HepG2 (cell line): Measurements from ENCODE around the gene TTC31. TPM values are rescaled to one million over a fixed set of nuclear protein-coding genes. Genes with fewer than 3 reads are reported as not detected.
A peak's percentile ranks its signal among the peaks of the same experiment; 100 is the strongest.

Source experiments
- ATM ChIP-seq: fragments of 450-650 bp; IDR thresholded peaks from 2 replicates; pipeline ENCODE4 v1.7.1; 2017; ENCODE audit warnings: mild to moderate bottlenecking, borderline replicate concordance
- BORCS8-MEF2B ChIP-seq: sonication (generic); formaldehyde crosslinking; IDR thresholded peaks from 2 replicates; pipeline ENCODE4 v1.8.0; 2022; ENCODE audit warnings: mild to moderate bottlenecking, missing genetic modification reagents
- CREB3 ChIP-seq: sonication (generic); formaldehyde crosslinking; IDR thresholded peaks from 2 replicates; pipeline ENCODE4 v1.5.0; 2020; ENCODE audit warnings: missing genetic modification reagents
- FOXC1 ChIP-seq: sonication (generic); formaldehyde crosslinking; IDR thresholded peaks from 2 replicates; pipeline ENCODE4 v1.8.0; 2022; ENCODE audit warnings: mild to moderate bottlenecking, missing genetic modification reagents, borderline replicate concordance
- LCORL ChIP-seq, 2 experiments: fragments of 450-650 bp in 1 of 2; sonication (generic) in 1 of 2; formaldehyde crosslinking in 1 of 2; IDR thresholded peaks; 2 replicates each; pipeline versions ENCODE4 v1.5.0 to v1.6.1; 2017 to 2020; ENCODE audit warnings: antibody characterized with exemption in 1 of 2, missing genetic modification reagents in 1 of 2
- MLXIP ChIP-seq: sonication (generic); formaldehyde crosslinking; IDR thresholded peaks from 2 replicates; pipeline ENCODE4 v1.9.0; 2021; ENCODE audit warnings: missing genetic modification reagents, borderline replicate concordance
- POGZ ChIP-seq: sonication (generic); formaldehyde crosslinking; IDR thresholded peaks from 2 replicates; pipeline ENCODE4 v1.4.0; 2020; ENCODE audit warnings: mild to moderate bottlenecking, missing genetic modification reagents
- REXO4 ChIP-seq: sonication (generic); formaldehyde crosslinking; IDR thresholded peaks from 2 replicates; pipeline ENCODE4 v1.8.0; 2022; ENCODE audit warnings: missing genetic modification reagents, mild to moderate bottlenecking, borderline replicate concordance
- RFX5 ChIP-seq: IDR thresholded peaks from 2 replicates; pipeline ENCODE4 v1.6.1; 2011; ENCODE audit warnings: low read depth, low read length, improper control_type of control experiment
- TBL1XR1 ChIP-seq: fragments of 150-350 bp; IDR thresholded peaks from 2 replicates; pipeline ENCODE4 v1.6.1; 2014; ENCODE audit warnings: borderline replicate concordance, low read length; ENCODE audit not compliant: partially characterized antibody
- TCF12 ChIP-seq, 2 experiments: fragments of 450-650 bp in 1 of 2; sonication (generic) in 1 of 2; formaldehyde crosslinking in 1 of 2; IDR thresholded peaks; 2 replicates each; pipeline versions ENCODE4 v1.6.1 to v1.8.0; 2017 to 2022; ENCODE audit warnings: antibody characterized with exemption in 1 of 2, mild to moderate bottlenecking in 1 of 2, missing genetic modification reagents in 1 of 2, moderate library complexity in 1 of 2
- ZHX2 ChIP-seq, 2 experiments: sonication (generic) in 1 of 2; formaldehyde crosslinking in 1 of 2; IDR thresholded peaks; 2 replicates each; pipeline versions ENCODE4 v1.6.1 to v1.9.0; 2014 to 2022; ENCODE audit warnings: antibody characterized with exemption in 1 of 2, borderline replicate concordance in 1 of 2, inconsistent platforms in 1 of 2, low read depth in 1 of 2, missing genetic modification reagents in 1 of 2
- ZNF160 ChIP-seq: sonication (generic); formaldehyde crosslinking; IDR thresholded peaks from 2 replicates; pipeline ENCODE4 v1.8.0; 2022; ENCODE audit warnings: mild to moderate bottlenecking, inconsistent platforms, missing genetic modification reagents
- ZNF414 ChIP-seq: sonication (generic); formaldehyde crosslinking; IDR thresholded peaks from 2 replicates; pipeline ENCODE4 v1.5.0; 2020; ENCODE audit warnings: missing genetic modification reagents
- ZNF446 ChIP-seq: sonication (generic); formaldehyde crosslinking; IDR thresholded peaks from 2 replicates; pipeline ENCODE4 v1.5.0; 2020; ENCODE audit warnings: mild to moderate bottlenecking, missing genetic modification reagents
- ZNF572 ChIP-seq: sonication (generic); formaldehyde crosslinking; IDR thresholded peaks from 2 replicates; pipeline ENCODE4 v1.5.1; 2020; ENCODE audit warnings: mild to moderate bottlenecking, missing genetic modification reagents
- ZNF652 ChIP-seq: IDR thresholded peaks from 2 replicates; pipeline ENCODE4 v1.6.1; 2016; ENCODE audit warnings: low read depth, borderline replicate concordance
- polyA plus RNA-seq, 8 experiments: library from polyadenylated mRNA; depleted of rRNA in 3 of 8; stranded (reverse) in 7 of 8; unstranded in 1 of 8; fragments of >200 nt; fragmentation: Illumina TruSeq in 4 of 8; extraction: Trizol in 4 of 8; gene quantifications; 2 replicates each; pipeline versions ENCODE4 v1.2.1 to v1.2.3, GENCODE V29; 2011 to 2016; ENCODE audit warnings: low read depth in 4 of 8, missing spikeins in 1 of 8, mixed read lengths in 1 of 8; ENCODE audit not compliant: insufficient read depth in 1 of 8
- total RNA-seq, 5 experiments: library from RNA; depleted of rRNA; stranded (reverse); fragments of >200 nt; fragmentation: Illumina TruSeq; extraction: Trizol; gene quantifications; 2 replicates each; pipeline ENCODE4 v1.2.3, GENCODE V29; 2016; ENCODE audit warnings: low read depth in 1 of 5

Gene TTC31
- total and polyA plus RNA-seq, 2 of the 13 experiments (the other 11 are each of a cell fraction or from before 2014, with no cell fraction given), result 28.3 to 39.5 TPM

DNA sequence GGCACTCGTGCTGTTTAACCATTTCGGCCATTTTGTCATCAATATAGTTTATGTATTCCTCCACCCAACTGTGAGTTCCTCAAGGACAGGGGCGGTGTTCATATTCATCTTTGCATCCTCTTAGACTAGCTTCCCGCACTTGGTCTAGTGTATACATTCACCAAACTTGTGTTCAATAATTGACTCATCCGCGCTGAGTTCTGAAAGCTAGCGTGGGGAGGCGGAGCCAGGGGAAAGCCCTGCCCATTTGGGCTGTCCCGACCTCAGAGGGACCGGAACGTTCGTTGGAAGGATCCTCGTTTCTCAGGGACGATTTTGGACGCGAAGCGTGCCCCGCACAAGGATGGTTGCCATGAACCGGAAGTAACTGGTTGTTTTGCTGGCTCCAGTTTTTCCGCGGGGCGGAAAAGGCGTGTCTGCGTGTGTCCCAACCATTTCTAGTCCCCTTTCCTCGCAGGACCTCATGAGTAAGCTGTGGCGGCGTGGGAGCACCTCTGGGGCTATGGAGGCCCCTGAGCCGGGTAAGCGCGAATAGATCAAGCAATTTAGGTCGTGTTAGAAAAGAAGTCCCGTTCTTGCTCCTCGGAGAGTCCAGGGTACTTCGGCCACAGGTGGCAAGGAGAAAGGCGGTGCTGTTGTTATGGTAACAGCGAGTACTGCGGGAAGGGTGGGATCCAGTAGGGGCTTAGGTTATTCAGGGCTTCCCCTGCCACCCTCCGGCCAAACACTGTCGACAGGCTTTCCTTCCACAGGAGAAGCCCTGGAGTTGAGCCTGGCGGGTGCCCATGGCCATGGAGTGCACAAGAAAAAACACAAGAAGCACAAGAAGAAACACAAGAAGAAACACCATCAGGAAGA lies 28.0 kb upstream of the TTC31 start, which contains the start of gene INO80B (continued):
- TF ChIP-seq TCF12 (IDR thresholded peaks at IDR 0.05) (no peak), TCF12 (CRISPR knock-in tag; IDR thresholded peaks at IDR 0.05) (no peak), MLXIP (no peak), RFX5 (peak; percentile 31; the same call in 1 of the 2 replicates), ATM (no peak), BORCS8-MEF2B (CRISPR knock-in tag) (peak; percentile 91), ZNF160 (CRISPR knock-in tag) (peak; percentile 86), ZHX2 (IDR thresholded peaks at IDR 0.05; ENCODE audit: low read depth) (peak; percentile 99), ZHX2 (CRISPR knock-in tag; IDR thresholded peaks at IDR 0.05; ENCODE audit: borderline replicate concordance) (no peak), REXO4 (CRISPR knock-in tag) (no peak), POGZ (CRISPR knock-in tag) (peak; percentile 98), ZNF446 (CRISPR knock-in tag) (no peak; the same call in 1 of the 2 replicates), CREB3 (CRISPR knock-in tag) (no peak), TBL1XR1 (peak; percentile 86), ZNF414 (CRISPR knock-in tag) (peak; percentile 50; the same call in 1 of the 2 replicates), LCORL (IDR thresholded peaks at IDR 0.05) (peak; percentile 78; the same call in 1 of the 2 replicates), LCORL (CRISPR knock-in tag; IDR thresholded peaks at IDR 0.05) (peak; percentile 97), ZNF652 (peak; percentile 79), ZNF572 (peak; percentile 98), FOXC1 (peak; percentile 93; the same call in 1 of the 2 replicates)
